Keratinocyte (primary cell): ENCODE results near the gene CCDC127.

Experiments
- EZH2 ChIP-seq: IDR thresholded peaks from one replicate; pipeline ENCODE4 v1.6.1; 2012; ENCODE audit warnings: inconsistent platforms, mild to moderate bottlenecking, low read length, moderate library complexity
- TF ChIP-seq, protein P1 (sequence below), 3 experiments: IDR thresholded peaks in 1 of 3; conservative IDR thresholded peaks in 1 of 3; optimal IDR thresholded peaks in 1 of 3; 2 replicates in 2 of 3; 3 replicates in 1 of 3; pipeline versions ENCODE3 to v1.5.1; 2011; ENCODE audit warnings: low read length in 3 of 3, mild to moderate bottlenecking in 3 of 3, moderate library complexity in 2 of 3, control low read depth in 1 of 3, inconsistent platforms in 1 of 3; ENCODE audit not compliant: insufficient read depth in 2 of 3; ENCODE audit errors: extremely low read depth in 1 of 3

GRCh38 chr5:159448-160172, 58.3 kb downstream of the CCDC127 start:
- TF ChIP-seq, protein P1, sequence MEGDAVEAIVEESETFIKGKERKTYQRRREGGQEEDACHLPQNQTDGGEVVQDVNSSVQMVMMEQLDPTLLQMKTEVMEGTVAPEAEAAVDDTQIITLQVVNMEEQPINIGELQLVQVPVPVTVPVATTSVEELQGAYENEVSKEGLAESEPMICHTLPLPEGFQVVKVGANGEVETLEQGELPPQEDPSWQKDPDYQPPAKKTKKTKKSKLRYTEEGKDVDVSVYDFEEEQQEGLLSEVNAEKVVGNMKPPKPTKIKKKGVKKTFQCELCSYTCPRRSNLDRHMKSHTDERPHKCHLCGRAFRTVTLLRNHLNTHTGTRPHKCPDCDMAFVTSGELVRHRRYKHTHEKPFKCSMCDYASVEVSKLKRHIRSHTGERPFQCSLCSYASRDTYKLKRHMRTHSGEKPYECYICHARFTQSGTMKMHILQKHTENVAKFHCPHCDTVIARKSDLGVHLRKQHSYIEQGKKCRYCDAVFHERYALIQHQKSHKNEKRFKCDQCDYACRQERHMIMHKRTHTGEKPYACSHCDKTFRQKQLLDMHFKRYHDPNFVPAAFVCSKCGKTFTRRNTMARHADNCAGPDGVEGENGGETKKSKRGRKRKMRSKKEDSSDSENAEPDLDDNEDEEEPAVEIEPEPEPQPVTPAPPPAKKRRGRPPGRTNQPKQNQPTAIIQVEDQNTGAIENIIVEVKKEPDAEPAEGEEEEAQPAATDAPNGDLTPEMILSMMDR (optimal IDR thresholded peaks at IDR 0.05 in 1 of 3, IDR thresholded peaks at IDR 0.05 in 1 of 3, conservative IDR thresholded peaks at IDR 0.05 in 1 of 3; ENCODE audit: extremely low read depth in 1 of 3, insufficient read depth in 2 of 3, low read length in 3 of 3) = no peak
- no peak for TF ChIP-seq EZH2
